GM23248 (cell line): Measurements from ENCODE around the gene RAC2. TPM values are rescaled to one million over a fixed set of nuclear protein-coding genes. Genes with fewer than 3 reads are reported as not detected.

Experiments used
- DNase-seq: peaks from one replicate; pipeline ENCODE4 v3.0.0-alpha.2; 2015
- H2AFZ ChIP-seq: fragments of 200-600 bp; sonication (generic); 2 replicates; pipeline ENCODE4 v1.6.1; 2016; ENCODE audit warnings: antibody characterized with exemption
- H3F3A ChIP-seq: fragments of 200-600 bp; sonication (generic); 2 replicates; pipeline ENCODE4 v1.6.1; 2016; ENCODE audit warnings: mild to moderate bottlenecking, antibody characterized with exemption, mixed run types; ENCODE audit not compliant: insufficient read depth
- H3K27ac ChIP-seq: fragments of 200-600 bp; sonication (generic); 2 replicates; pipeline ENCODE4 v1.5.1; 2016; ENCODE audit warnings: mild to moderate bottlenecking
- H3K27me3 ChIP-seq: fragments of 200-600 bp; sonication (generic); replicated peaks from 2 replicates; pipeline ENCODE4 v1.6.1; 2016; ENCODE audit warnings: mild to moderate bottlenecking; ENCODE audit not compliant: insufficient read depth
- H3K36me3 ChIP-seq: fragments of 200-600 bp; sonication (generic); 2 replicates; pipeline ENCODE4 v1.6.1; 2016; ENCODE audit warnings: low read depth, mild to moderate bottlenecking
- H3K4me1 ChIP-seq: fragments of 200-600 bp; sonication (generic); 2 replicates; pipeline ENCODE4 v1.6.1; 2016; ENCODE audit warnings: mild to moderate bottlenecking; ENCODE audit not compliant: insufficient read depth
- H3K4me2 ChIP-seq: fragments of 200-600 bp; sonication (generic); one replicate; pipeline ENCODE4 v1.6.1; 2016; ENCODE audit warnings: mild to moderate bottlenecking; ENCODE audit not compliant: unreplicated experiment
- H3K4me3 ChIP-seq: fragments of 200-600 bp; sonication (generic); 2 replicates; pipeline ENCODE4 v1.5.1; 2016; ENCODE audit warnings: mild to moderate bottlenecking
- H3K79me2 ChIP-seq: fragments of 200-600 bp; sonication (generic); 2 replicates; pipeline ENCODE4 v1.6.1; 2016; ENCODE audit warnings: mild to moderate bottlenecking; ENCODE audit not compliant: insufficient read depth
- H3K9ac ChIP-seq: fragments of 200-600 bp; sonication (generic); 2 replicates; pipeline ENCODE4 v1.6.1; 2016; ENCODE audit warnings: mild to moderate bottlenecking
- H3K9me2 ChIP-seq: fragments of 200-600 bp; sonication (generic); 2 replicates; pipeline ENCODE4 v1.6.1; 2016; ENCODE audit warnings: mixed run types, mild to moderate bottlenecking, moderate library complexity; ENCODE audit not compliant: insufficient read depth
- H3K9me3 ChIP-seq: fragments of 200-600 bp; sonication (generic); one replicate; pipeline ENCODE4 v1.6.1; 2017; ENCODE audit warnings: low read depth
- H4K20me1 ChIP-seq: fragments of 200-600 bp; sonication (generic); 2 replicates; pipeline ENCODE4 v1.6.0; 2016; ENCODE audit not compliant: insufficient read depth
- EZH2 ChIP-seq: fragments of 200-600 bp; sonication (generic); IDR thresholded peaks from 2 replicates; pipeline ENCODE4 v1.6.1; 2018; ENCODE audit warnings: antibody characterized with exemption, mild to moderate bottlenecking; ENCODE audit not compliant: insufficient read depth, poor library complexity, severe bottlenecking
- EZH2phosphoT487 ChIP-seq: fragments of 200-600 bp; sonication (generic); IDR thresholded peaks from 2 replicates; pipeline ENCODE4 v1.6.1; 2018; ENCODE audit warnings: antibody characterized with exemption, moderate library complexity, mild to moderate bottlenecking, low read depth; ENCODE audit not compliant: insufficient read depth
- WGBS, 2 experiments: methylation state at CpG; one replicate each; pipeline ENCODE4 v1.1.6; 2015 to 2017; ENCODE audit warnings: low lambda C conversion rate in 2 of 2, low coverage in 1 of 2; ENCODE audit errors: missing lambda C conversion rate in 2 of 2; 5-methylcytosine and 5-hydroxymethylcytosine counted together
- in situ Hi-C: fragments of 300-500 bp; cut with MboI; formaldehyde crosslinking; loops from 2 replicates; pipeline ENCODE4 v1.15.0; 2020
- polyA plus RNA-seq: library from polyadenylated mRNA; unstranded; fragments of >200 nt; fragmentation: Nextera tagmentation; extraction: Ambion mirVana; gene quantifications from 2 replicates; pipeline ENCODE4 v1.2.1, GENCODE V29; 2016
- total RNA-seq: library from RNA; depleted of rRNA; stranded (reverse); fragments of >200 nt; shearing (Covaris generic); gene quantifications from 2 replicates; pipeline ENCODE4 v1.2.3, GENCODE V29; 2014

Gene RAC2
- total and polyA plus RNA-seq, 2 experiments from 2014 or later: 34.9 to 35.1 TPM

DNA sequence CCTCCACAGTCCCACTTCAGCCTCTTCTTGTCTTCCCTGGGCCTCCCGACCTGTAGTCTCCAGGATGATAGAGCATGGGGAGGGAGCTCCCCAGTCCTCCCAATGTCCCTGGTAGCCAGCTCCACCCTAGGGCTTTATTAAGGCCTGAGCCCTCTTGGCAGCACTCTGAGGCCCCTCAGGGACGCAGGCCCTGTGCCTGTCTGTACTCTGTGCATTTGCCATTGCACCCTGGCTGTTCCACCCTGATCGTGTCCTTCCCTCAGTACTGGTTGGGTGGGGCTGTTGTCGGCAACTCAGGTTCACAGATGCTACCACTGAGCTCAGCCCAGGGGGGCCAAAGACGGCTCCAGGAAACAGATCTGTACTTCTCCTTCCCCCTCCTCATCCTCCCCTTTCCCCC lies 39.0 kb downstream of the RAC2 start:
- no peak for TF ChIP-seq EZH2phosphoT487
- TF ChIP-seq EZH2: no peak
- Histone ChIP-seq H3K9me3 (no peaks in the 10 kb centered on the region), H3K36me3 (no peaks in the 10 kb centered on the region), H3K9ac (no peak overlapping the region), H3F3A (no peaks in the 10 kb centered on the region), H3K79me2 (no peaks in the 10 kb centered on the region), H2AFZ (no peak overlapping the region), H3K9me2 (no peaks in the 10 kb centered on the region), H3K4me3 (no peak overlapping the region), H3K4me1 (no peaks in the 10 kb centered on the region), H3K4me2 (no peak overlapping the region), H3K27me3 (no peaks in the 10 kb centered on the region), H4K20me1 (no peaks in the 10 kb centered on the region), H3K27ac (no peak overlapping the region)
- no peak for DNase-seq
- in situ Hi-C loops: no loop called here
- WGBS, 2 experiments: 64 to 66% methylated on average over 5 of the region's 5 CpGs

DNA sequence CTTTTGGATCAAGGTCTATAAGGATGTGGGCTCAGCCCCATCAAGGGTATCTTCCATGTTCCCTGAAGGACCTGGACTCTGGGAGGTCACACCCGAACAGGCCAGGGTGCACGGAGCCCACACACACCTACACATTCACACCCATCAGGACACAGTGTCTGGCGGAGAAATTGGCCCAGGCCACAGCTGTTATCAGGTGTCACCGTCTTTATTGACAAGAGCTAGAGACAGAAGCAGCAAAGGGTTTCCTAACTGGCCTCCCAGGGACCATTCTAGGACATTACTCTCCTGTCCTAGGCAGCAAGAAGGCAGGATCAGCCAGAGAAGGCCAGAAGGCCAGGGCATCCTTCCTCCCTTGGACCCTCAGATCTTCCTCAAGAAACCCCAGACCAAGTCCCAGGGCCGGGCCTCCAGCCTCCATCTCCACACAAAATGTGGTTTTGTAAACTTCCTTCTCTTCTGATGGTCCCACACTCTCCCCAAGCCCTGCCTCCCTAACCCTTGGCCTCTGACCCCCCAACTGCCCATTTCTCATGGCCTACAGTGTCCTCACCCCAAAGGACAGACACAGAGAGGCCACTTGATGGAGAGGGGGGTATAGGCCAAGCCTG lies 39.9 kb downstream of the RAC2 start:
- Histone ChIP-seq H4K20me1 (no peaks in the 10 kb centered on the region), H3K9me3 (no peaks in the 10 kb centered on the region), H2AFZ (no peak overlapping the region), H3K27me3 (no peaks in the 10 kb centered on the region), H3K4me1 (0 out of 2 replicates have a peak, but pooled peaks cover 3% of the 10 kb centered on the region), H3K4me3 (no peak overlapping the region), H3K4me2 (no peak overlapping the region), H3K9me2 (no peaks in the 10 kb centered on the region), H3K27ac (no peak overlapping the region), H3K36me3 (no peaks in the 10 kb centered on the region), H3K79me2 (no peaks in the 10 kb centered on the region), H3K9ac (no peak overlapping the region), H3F3A (no peaks in the 10 kb centered on the region)
- in situ Hi-C loops: no loop called here
- DNase-seq: no peak
- 88 to 90% methylated on average over 5 of the region's 5 CpGs for WGBS, 2 experiments
- TF ChIP-seq EZH2phosphoT487: no peak
- TF ChIP-seq EZH2: no peak

DNA sequence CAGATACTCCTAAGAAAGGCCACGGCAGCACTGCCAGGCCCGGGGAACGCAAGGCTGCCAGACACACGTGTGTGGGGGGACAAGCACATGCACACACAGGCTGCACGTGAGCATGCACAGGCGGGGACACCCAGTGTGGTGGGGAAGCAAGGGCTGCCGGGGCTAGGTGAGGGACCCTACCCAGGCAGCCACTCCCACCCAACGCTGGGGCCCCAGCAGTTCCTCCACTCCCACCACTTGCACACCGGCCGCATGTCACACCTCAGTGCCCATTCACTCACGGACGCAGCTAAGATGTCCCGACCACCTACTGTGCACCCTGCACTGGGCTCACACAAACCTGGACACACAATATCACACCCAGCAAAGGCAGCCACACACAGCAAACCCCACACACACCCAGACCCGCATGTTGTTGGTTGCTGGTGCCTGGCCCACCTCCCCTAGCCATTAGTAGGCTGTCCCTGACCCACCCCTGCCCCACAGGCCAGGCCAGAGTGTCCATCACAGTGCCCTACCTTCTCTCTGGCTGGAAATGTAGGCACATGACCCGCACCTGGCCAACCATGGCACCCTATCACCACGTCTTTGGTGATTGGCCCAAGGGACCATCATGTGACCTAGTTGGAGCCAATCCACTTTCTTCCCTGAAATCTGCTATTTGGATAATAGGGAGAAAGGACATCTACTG lies 40.6 kb downstream of the RAC2 start:
- Histone ChIP-seq H3K27ac (no peak overlapping the region), H3K4me2 (no peak overlapping the region), H3K9ac (no peak overlapping the region), H3K36me3 (no peaks in the 10 kb centered on the region), H3F3A (no peaks in the 10 kb centered on the region), H2AFZ (no peak overlapping the region), H3K4me1 (0 out of 2 replicates have a peak, but pooled peaks cover 3% of the 10 kb centered on the region), H4K20me1 (no peaks in the 10 kb centered on the region), H3K9me3 (no peaks in the 10 kb centered on the region), H3K4me3 (no peak overlapping the region), H3K79me2 (no peaks in the 10 kb centered on the region), H3K9me2 (no peaks in the 10 kb centered on the region), H3K27me3 (no peaks in the 10 kb centered on the region)
- 67 to 70% methylated on average over 16 of the region's 16 CpGs for WGBS, 2 experiments
- TF ChIP-seq EZH2phosphoT487 (no peak), EZH2 (no peak)
- in situ Hi-C loops: no loop called here
- no peak for DNase-seq

DNA sequence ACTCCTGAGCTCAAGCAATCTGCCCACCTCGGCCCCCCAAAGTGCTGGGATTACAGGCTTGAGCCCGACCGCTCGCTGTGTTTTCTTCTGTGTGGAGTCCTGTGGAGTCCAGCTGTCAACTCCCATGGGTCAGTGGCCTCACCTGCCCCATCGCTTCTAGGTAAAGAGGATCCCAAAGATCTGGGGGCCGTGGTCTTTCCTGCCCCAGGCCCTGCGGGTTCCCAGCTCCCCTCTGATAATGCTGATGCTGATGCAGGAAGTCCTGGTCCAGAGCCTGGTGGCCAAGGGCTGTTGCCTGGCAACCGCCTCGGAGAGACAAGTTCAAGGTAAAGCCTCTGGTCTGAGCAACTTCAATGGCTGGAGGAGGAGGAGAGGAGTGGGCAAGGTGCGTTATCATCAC lies 41.4 kb downstream of the RAC2 start:
- no peaks in the 10 kb centered on the region for H3K79me2 ChIP-seq
- H3K4me2 ChIP-seq: no peak overlapping the region
- 79 to 82% methylated on average over 9 to 10 of the region's 10 CpGs for WGBS, 2 experiments
- no peak overlapping the region for H3K9ac ChIP-seq
- DNase-seq: no peak
- H3K27ac ChIP-seq: no peak overlapping the region
- no peaks in the 10 kb centered on the region for H3K9me2 ChIP-seq
- H3K27me3 ChIP-seq: no peaks in the 10 kb centered on the region
- H4K20me1 ChIP-seq: no peaks in the 10 kb centered on the region
- H3K4me3 ChIP-seq: no peak overlapping the region
- H3F3A ChIP-seq: no peaks in the 10 kb centered on the region
- TF ChIP-seq EZH2: no peak
- TF ChIP-seq EZH2phosphoT487: no peak
- H3K36me3 ChIP-seq: no peaks in the 10 kb centered on the region
- peaks cover 9% of the 10 kb centered on the region for H3K4me1 ChIP-seq
- H3K9me3 ChIP-seq: no peaks in the 10 kb centered on the region
- no peak overlapping the region for H2AFZ ChIP-seq
- in situ Hi-C loops: no loop called here
